HG03064 (cell line): ENCODE measurements around the gene WDR18.
"Not testable (repeated sequence)": the region's sequence is repeated elsewhere in the genome, so short reads cannot be mapped to it uniquely, and the experiment has no call there.

Experiments
- ATAC-seq: cut with Tn5 transposase; IDR thresholded peaks from one replicate; pipeline ENCODE4 v1.9.1; 2021; ENCODE audit warnings: low read depth; ENCODE audit not compliant: unreplicated experiment

WDR18 gene

GRCh38 chr19:948842-949496 is 35.2 kb upstream of the WDR18 start:
- ATAC-seq, result no peak

- ATAC-seq, result no peak
Observed at GRCh38 chr19:950352-951066, 33.6 kb upstream of the WDR18 start.

GRCh38 chr19:952049-952679 is 32.0 kb upstream of the WDR18 start:
- no peak for ATAC-seq

- ATAC-seq, result no peak
Observed at GRCh38 chr19:952680-953444, 31.3 kb upstream of the WDR18 start.

GRCh38 chr19:953445-954271 is 30.5 kb upstream of the WDR18 start:
- no peak for ATAC-seq

GRCh38 chr19:954272-954671 is 29.9 kb upstream of the WDR18 start:
- ATAC-seq, result no peak

- ATAC-seq, result no peak
Observed at GRCh38 chr19:954672-955494, 29.3 kb upstream of the WDR18 start.

- no peak for ATAC-seq
Observed at GRCh38 chr19:955803-956765, 28.1 kb upstream of the WDR18 start.

- ATAC-seq, result no peak
Observed at GRCh38 chr19:956766-957440, 27.2 kb upstream of the WDR18 start.

GRCh38 chr19:957578-957977 is 26.6 kb upstream of the WDR18 start:
- not testable (repeated sequence) for ATAC-seq

GRCh38 chr19:958967-959855 is 24.9 kb upstream of the WDR18 start:
- ATAC-seq, result no peak

- no peak for ATAC-seq
Observed at GRCh38 chr19:960020-960419, 24.1 kb upstream of the WDR18 start.

GRCh38 chr19:960601-960938 is 23.6 kb upstream of the WDR18 start:
- ATAC-seq, result no peak

- no peak for ATAC-seq
Observed at GRCh38 chr19:961866-962620, 22.1 kb upstream of the WDR18 start.

GRCh38 chr19:962683-963400 is 21.3 kb upstream of the WDR18 start:
- no peak for ATAC-seq
